Tibial artery (tissue), 4 donors: ENCODE results near the gene FRAS1.

ENCODE experiments used
- DNase-seq, 2 donors: peaks; one replicate each; pipeline ENCODE4 v3.0.0-alpha.2; 2019
- H3K27ac ChIP-seq, 2 donors: fragments of 200-600 bp; sonication (generic) in 1 of 2; 1 replicate in 1 of 2; 2 replicates in 1 of 2; pipeline ENCODE4 v1.5.1; 2018 to 2019; ENCODE audit warnings: mild to moderate bottlenecking in 1 of 2
- H3K27me3 ChIP-seq, 2 donors: fragments of 200-600 bp; sonication (generic) in 1 of 2; one replicate each; pipeline versions ENCODE4 v1.5.1 to v1.6.0; 2016 to 2019
- H3K36me3 ChIP-seq, 3 donors: fragments of 200-600 bp; sonication (generic) in 2 of 3; one replicate each; pipeline ENCODE4 v1.5.1; 2016 to 2019; ENCODE audit warnings: mild to moderate bottlenecking in 2 of 3
- H3K4me1 ChIP-seq, 4 donors: fragments of 200-600 bp; sonication (generic) in 2 of 4; 1 replicate in 3 of 4; 2 replicates in 1 of 4; pipeline ENCODE4 v1.5.1; 2016 to 2019
- H3K4me3 ChIP-seq, 2 donors: fragments of 200-600 bp; sonication (generic) in 1 of 2; 1 replicate in 1 of 2; 2 replicates in 1 of 2; pipeline ENCODE4 v1.5.1; 2018 to 2019; ENCODE audit warnings: mild to moderate bottlenecking in 2 of 2
- H3K9me3 ChIP-seq, 3 donors: fragments of 200-600 bp; sonication (generic) in 1 of 3; one replicate each; pipeline ENCODE4 v1.5.1; 2016 to 2019
- intact Hi-C: fragments of 100-400 bp; cut with DNase I; formaldehyde crosslinking; loops from one replicate; pipeline ENCODE4 v1.15.0; 2023; ENCODE audit warnings: low total_unique reads
- TF ChIP-seq, protein P1 (sequence below), 2 experiments: fragments of 200-600 bp in 1 of 2; fragments of 450-650 bp in 1 of 2; IDR thresholded peaks; one replicate each; pipeline ENCODE4 v1.5.1; 2017 to 2019; ENCODE audit warnings: antibody characterized with exemption in 2 of 2, mild to moderate bottlenecking in 1 of 2, moderate library complexity in 1 of 2

The FRAS1 gene

DNA sequence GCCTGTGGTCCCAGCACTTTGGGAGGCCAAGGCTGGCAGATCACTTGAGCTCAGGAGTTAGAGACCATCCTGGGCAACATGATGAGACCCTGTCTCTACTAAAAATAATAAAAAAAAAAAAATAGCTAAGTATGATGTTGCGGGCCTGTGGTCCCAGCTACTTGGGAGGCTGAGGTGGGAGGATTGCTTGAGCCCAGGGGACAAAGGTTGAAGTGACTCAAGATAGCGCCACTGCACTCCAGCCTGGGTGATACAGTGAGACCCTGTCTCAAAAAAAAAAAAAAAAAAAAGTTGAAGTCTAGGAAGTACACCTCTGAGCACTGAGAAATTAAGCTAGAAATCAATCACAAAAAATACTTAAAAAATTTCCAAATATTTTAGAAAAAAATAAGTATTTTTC is 86.5 kb downstream of the FRAS1 start:
- intact Hi-C loops, result no loop called here
- TF ChIP-seq, protein P1, sequence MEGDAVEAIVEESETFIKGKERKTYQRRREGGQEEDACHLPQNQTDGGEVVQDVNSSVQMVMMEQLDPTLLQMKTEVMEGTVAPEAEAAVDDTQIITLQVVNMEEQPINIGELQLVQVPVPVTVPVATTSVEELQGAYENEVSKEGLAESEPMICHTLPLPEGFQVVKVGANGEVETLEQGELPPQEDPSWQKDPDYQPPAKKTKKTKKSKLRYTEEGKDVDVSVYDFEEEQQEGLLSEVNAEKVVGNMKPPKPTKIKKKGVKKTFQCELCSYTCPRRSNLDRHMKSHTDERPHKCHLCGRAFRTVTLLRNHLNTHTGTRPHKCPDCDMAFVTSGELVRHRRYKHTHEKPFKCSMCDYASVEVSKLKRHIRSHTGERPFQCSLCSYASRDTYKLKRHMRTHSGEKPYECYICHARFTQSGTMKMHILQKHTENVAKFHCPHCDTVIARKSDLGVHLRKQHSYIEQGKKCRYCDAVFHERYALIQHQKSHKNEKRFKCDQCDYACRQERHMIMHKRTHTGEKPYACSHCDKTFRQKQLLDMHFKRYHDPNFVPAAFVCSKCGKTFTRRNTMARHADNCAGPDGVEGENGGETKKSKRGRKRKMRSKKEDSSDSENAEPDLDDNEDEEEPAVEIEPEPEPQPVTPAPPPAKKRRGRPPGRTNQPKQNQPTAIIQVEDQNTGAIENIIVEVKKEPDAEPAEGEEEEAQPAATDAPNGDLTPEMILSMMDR (IDR thresholded peaks at IDR 0.05), result no peak
- H3K4me3 ChIP-seq, result no peak overlapping the region

DNA sequence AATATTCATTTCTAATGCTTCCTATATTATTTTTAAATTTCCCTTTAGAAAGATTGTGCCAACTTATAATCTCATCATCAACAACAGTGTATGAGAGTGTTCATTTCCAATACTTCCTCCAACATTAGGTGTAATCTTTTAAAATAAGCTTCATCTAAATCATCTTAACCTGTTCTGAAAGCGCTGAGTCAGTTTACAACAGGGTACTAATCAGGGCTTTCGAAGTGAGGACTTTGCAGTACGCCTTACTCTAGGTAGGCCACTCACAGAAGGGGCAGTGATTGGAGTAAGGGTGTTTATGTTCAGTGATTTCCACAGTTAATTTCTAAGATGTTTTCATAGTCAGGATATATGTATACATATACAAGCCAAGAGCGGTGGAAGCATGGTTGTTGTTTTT is 87.9 kb downstream of the FRAS1 start:
- TF ChIP-seq, protein P1 (IDR thresholded peaks at IDR 0.05), result no peak
- intact Hi-C loops, result no loop called here
- H3K4me1 ChIP-seq, result no peaks in the 10 kb centered on the region
- H3K9me3 ChIP-seq, result no peaks in the 10 kb centered on the region
- no peak for DNase-seq
- no peaks in the 10 kb centered on the region for H3K27me3 ChIP-seq
- no peak overlapping the region for H3K4me3 ChIP-seq
- H3K27ac ChIP-seq, result no peak overlapping the region
- no peaks in the 10 kb centered on the region for H3K36me3 ChIP-seq

More for the DNA sequence above, 86.5 kb downstream of the FRAS1 start:
- Histone ChIP-seq H3K36me3 (no peaks in the 10 kb centered on the region), H3K27me3 (no peaks in the 10 kb centered on the region), H3K27ac (no peak overlapping the region), H3K9me3 (no peaks in the 10 kb centered on the region), H3K4me1 (no peaks in the 10 kb centered on the region)
- no peak for DNase-seq

DNA sequence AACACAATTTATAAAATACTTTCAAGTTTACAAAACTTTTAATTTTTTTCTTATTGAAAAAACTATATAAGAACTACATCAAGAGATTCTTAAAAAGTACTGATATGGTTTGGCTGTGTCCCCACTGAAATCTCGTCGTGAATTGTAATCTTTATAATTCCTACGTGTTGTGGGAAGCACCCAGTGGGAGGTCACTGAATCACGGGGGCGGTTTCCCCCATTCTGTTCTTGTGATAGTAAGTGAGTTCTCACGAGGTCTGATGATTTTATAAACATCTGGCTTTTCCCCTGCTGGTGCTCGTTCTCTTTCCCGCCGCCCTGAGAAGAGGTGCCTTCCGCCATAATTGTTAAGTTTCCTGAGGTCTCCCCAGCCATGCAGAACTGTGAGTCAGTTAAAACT is 88.5 kb downstream of the FRAS1 start:
- H3K4me1 ChIP-seq, result no peaks in the 10 kb centered on the region
- H3K9me3 ChIP-seq, result no peaks in the 10 kb centered on the region
- H3K4me3 ChIP-seq, result no peak overlapping the region
- DNase-seq, result no peak
- TF ChIP-seq, protein P1 (IDR thresholded peaks at IDR 0.05), result no peak
- no peaks in the 10 kb centered on the region for H3K36me3 ChIP-seq
- no peak overlapping the region for H3K27ac ChIP-seq
- no peaks in the 10 kb centered on the region for H3K27me3 ChIP-seq
- intact Hi-C loops, result no loop called here

DNA sequence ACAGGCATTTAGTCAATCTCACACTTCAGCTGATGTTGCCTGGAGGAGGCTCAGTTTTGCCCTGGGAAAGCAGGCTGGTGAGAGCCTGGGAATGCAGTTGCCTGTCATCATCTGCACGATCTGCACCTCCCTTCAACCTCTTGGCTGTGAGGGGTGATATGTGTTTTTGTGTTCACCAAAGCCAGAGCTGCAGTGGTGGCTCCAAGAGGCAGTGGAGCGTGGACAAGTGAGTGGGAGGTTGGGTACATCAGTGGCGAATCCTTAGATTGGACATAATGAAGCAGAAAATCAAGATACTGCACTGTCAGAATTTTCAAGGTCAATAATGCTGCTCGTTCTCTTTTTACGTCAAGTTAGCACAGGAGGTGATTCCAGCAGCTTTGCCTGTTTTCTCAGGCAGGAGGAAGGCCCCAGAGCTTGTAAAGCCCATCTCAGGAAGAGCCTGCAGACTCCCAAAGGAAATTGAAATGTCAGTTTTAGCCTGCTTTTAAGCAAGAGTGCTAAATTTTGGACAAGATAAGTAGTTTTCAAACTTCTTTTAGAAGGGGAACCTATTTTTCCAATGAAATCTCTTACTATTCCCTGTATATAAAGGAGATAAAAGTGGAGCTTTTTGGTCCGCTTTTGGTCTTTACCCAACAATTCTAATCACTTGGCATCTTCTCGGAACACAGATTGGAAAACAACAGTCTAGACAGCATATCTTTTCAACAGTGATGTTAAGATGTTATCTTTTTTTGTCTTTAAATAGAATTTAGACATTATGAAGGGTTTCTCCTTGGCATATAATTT is 92.8 kb downstream of the FRAS1 start:
- intact Hi-C loops, result no loop called here
- H3K9me3 ChIP-seq, result no peaks in the 10 kb centered on the region
- DNase-seq, result no peak
- no peaks in the 10 kb centered on the region for H3K36me3 ChIP-seq
- H3K4me1 ChIP-seq, result no peaks in the 10 kb centered on the region
- H3K4me3 ChIP-seq, result no peak overlapping the region
- TF ChIP-seq, protein P1 (IDR thresholded peaks at IDR 0.05), result no peak
- H3K27me3 ChIP-seq, result no peaks in the 10 kb centered on the region
- no peak overlapping the region for H3K27ac ChIP-seq

DNA sequence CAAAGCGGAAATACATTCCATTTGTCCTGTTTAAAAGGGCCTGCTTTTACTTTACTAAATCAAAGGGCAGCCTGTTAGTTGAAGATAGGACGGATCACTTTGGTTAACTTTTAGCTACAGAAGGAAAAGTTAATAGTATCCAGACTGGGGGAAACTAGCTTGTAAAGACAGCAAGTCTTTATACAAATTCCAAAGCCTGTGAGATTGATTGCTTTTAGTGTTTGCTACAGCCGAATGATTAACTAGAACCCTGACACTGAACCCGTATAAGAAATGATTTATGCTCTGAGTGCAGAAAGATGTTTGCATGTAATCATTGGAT is 93.4 kb downstream of the FRAS1 start:
- Histone ChIP-seq H3K36me3 (no peaks in the 10 kb centered on the region), H3K27me3 (no peaks in the 10 kb centered on the region), H3K4me3 (no peak overlapping the region), H3K9me3 (no peaks in the 10 kb centered on the region), H3K27ac (no peak overlapping the region), H3K4me1 (no peaks in the 10 kb centered on the region)
- no peak for DNase-seq
- TF ChIP-seq, protein P1 (IDR thresholded peaks at IDR 0.05), result no peak
- intact Hi-C loops, result no loop called here

DNA sequence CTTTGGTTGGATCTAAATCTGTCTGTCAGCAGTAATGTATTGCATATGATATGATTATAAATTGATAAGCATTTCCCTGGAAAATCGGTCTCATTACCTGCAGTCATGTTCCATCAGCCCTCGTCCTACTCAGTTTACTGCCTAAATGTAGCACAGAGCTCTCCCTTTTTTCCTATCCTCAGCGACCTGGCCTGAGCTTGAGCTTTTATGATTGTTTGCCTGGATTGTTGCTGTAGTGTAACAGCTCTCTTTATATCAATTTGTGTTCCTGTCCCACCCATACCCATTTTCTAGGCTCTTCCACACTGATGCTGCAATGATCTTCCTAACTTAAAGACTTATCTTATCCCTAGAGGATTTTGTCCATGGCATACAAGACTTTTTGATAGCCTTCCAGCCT is 95.7 kb downstream of the FRAS1 start:
- DNase-seq, result no peak
- H3K36me3 ChIP-seq, result no peaks in the 10 kb centered on the region
- H3K9me3 ChIP-seq, result no peaks in the 10 kb centered on the region
- no peak overlapping the region for H3K27ac ChIP-seq
- intact Hi-C loops, result no loop called here
- H3K4me1 ChIP-seq, result no peaks in the 10 kb centered on the region
- H3K4me3 ChIP-seq, result no peak overlapping the region
- no peaks in the 10 kb centered on the region for H3K27me3 ChIP-seq
- TF ChIP-seq, protein P1 (IDR thresholded peaks at IDR 0.05), result no peak
